BLaER1 treated with 17β-estradiol and CSF1 and Interleukin-3, amounts not matched to agents 10 nM and 100 nM (cell line): ENCODE data around the gene FAM156A.
"Not testable (repeated sequence)": the region's sequence is repeated elsewhere in the genome, so short reads cannot be mapped to it uniquely, and the experiment has no call there.

Experiments
- H3K27ac ChIP-seq, 11 experiments: shearing (Covaris generic); formaldehyde crosslinking; 2 replicates each; pipeline ENCODE4 v1.8.1; 2022
- H3K27me3 ChIP-seq, 11 experiments: shearing (Covaris generic); formaldehyde crosslinking; 2 replicates each; pipeline ENCODE4 v1.8.1; 2022
- H3K36me3 ChIP-seq, 11 experiments: shearing (Covaris generic); formaldehyde crosslinking; 2 replicates each; pipeline ENCODE4 v1.8.1; 2022
- H3K4me1 ChIP-seq, 10 experiments: shearing (Covaris generic); formaldehyde crosslinking; 2 replicates each; pipeline ENCODE4 v1.8.1; 2022
- H3K4me2 ChIP-seq, 11 experiments: shearing (Covaris generic); formaldehyde crosslinking; 2 replicates each; pipeline ENCODE4 v1.8.1; 2022
- H3K4me3 ChIP-seq, 10 experiments: shearing (Covaris generic); formaldehyde crosslinking; 2 replicates each; pipeline ENCODE4 v1.8.1; 2022
- H3K9ac ChIP-seq, 11 experiments: shearing (Covaris generic); formaldehyde crosslinking; 2 replicates each; pipeline ENCODE4 v1.8.1; 2022
- H3K9me3 ChIP-seq, 11 experiments: shearing (Covaris generic); formaldehyde crosslinking; replicated peaks in 1 of 11; 2 replicates each; pipeline ENCODE4 v1.8.1; 2022
- H4K20me1 ChIP-seq, 11 experiments: shearing (Covaris generic); formaldehyde crosslinking; 2 replicates each; pipeline ENCODE4 v1.8.1; 2022
- Cebpa-rat ChIP-seq, 11 experiments: shearing (Covaris generic); IDR thresholded peaks; 2 replicates each; pipeline ENCODE4 v1.8.1; 2022

The FAM156A gene

DNA sequence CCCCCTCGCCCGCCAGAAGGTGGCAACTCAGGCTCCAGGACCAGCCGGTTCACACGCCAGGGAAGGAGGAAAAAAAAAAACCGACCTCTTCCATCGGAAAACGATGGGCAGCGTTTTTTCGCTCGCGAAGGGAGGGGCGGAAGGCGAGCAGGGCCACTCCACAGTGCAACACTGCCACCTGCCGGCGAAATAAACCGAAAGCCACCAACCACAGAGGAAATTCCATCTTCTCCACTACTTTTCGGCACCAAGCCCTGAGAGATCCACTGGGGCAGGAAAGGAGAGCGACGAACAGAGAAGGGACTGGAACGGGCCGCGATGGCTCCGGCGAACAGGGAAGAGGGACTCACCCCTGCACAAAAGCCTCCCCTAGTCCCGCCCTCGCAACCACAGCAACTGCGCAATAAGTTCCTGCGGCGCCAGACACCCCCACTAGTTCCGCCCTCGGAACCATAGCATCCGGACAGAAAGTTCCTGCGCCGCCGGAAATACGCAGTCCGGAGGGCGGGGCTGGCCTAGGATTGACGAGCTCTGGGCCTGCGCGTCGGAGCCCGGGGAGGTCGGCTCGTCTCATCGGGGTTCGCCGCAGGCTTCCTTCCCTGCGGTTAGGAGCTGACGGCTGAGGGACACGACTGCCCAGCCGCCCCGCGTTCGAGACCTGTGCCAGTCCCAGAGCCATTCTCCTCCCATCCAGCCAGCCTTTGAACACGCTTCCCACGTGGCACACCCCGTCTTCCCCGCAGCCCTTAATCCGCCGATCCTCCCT, 23.4 kb downstream of the FAM156A start:
- peaks cover 0 to 13% (median 8%) of the 10 kb centered on the region in 10 experiments; a peak in 14 of 20 replicates for H3K4me1 ChIP-seq
- peaks cover 4 to 29% (median 20%) of the 10 kb centered on the region in 11 experiments; a peak in 20 of 22 replicates for H3K27me3 ChIP-seq
- H4K20me1 ChIP-seq, result peaks cover 0 to 8% (median 0%) of the 10 kb centered on the region in 11 experiments; a peak in 2 of 22 replicates
- H3K36me3 ChIP-seq, result no peaks in the 10 kb centered on the region
- peak overlapping the region; percentile 82 to 94 (median 89) for H3K9ac ChIP-seq
- H3K4me2 ChIP-seq, result peak overlapping the region; percentile 88 to 100 (median 94)
- peak overlapping the region; percentile 87 to 98 (median 93) for H3K27ac ChIP-seq
- peak overlapping the region; percentile 63 to 75 (median 66) for H3K4me3 ChIP-seq
- peak in 7 of 11 experiments; percentile 10 to 76 (median 52); a peak in 9 of 22 replicates for TF ChIP-seq Cebpa-rat (IDR thresholded peaks at IDR 0.05)
- H3K9me3 ChIP-seq, result peaks cover 0 to 5% (median 0%) of the 10 kb centered on the region in 11 experiments; a peak in 1 of 22 replicates

- H3K4me1 ChIP-seq, result peaks cover 0 to 13% (median 8%) of the 10 kb centered on the region in 10 experiments; a peak in 14 of 20 replicates
- peak overlapping the region; percentile 86 to 97 (median 93) for H3K4me2 ChIP-seq
- H3K36me3 ChIP-seq, result no peaks in the 10 kb centered on the region
- peaks cover 0 to 5% (median 0%) of the 10 kb centered on the region in 11 experiments; a peak in 1 of 22 replicates for H3K9me3 ChIP-seq
- H3K9ac ChIP-seq, result peak overlapping the region; percentile 82 to 94 (median 89)
- peaks cover 0 to 8% (median 0%) of the 10 kb centered on the region in 11 experiments; a peak in 2 of 22 replicates for H4K20me1 ChIP-seq
- peaks cover 8 to 34% (median 22%) of the 10 kb centered on the region in 11 experiments; a peak in 21 of 22 replicates for H3K27me3 ChIP-seq
- H3K27ac ChIP-seq, result peak overlapping the region; percentile 87 to 98 (median 93); a peak in 21 of 22 replicates
- TF ChIP-seq Cebpa-rat (IDR thresholded peaks at IDR 0.05), result no peak
- H3K4me3 ChIP-seq, result peak overlapping the region; percentile 63 to 75 (median 66)
Measured at GRCh38 chrX:52933976-52934703, 24.2 kb downstream of the FAM156A start.

DNA sequence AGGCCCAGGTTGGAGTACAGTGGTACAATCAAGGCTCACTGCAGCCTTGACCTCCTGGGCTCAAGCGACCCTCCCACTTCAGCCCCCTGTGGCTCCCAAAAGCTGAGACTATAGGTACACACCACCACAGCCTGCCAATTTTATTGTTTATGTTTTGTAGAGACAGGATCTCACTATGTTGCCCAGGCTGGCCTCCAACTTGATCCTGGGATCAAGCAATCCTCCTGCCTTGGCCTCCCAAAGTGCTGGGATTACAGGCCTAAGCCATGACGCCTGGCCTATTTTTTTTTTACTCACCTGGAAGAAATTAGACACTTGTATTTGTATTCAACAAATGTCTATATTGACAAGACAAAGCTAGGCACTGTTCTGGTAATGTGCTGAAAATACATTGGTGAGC, 25.1 kb downstream of the FAM156A start:
- TF ChIP-seq Cebpa-rat (IDR thresholded peaks at IDR 0.05), result no peak
- H3K27me3 ChIP-seq, result peaks cover 17 to 44% (median 31%) of the 10 kb centered on the region in 11 experiments
- peaks cover 3 to 14% (median 8%) of the 10 kb centered on the region in 10 experiments; a peak in 18 of 20 replicates for H3K4me1 ChIP-seq
- H3K9ac ChIP-seq, result no peak overlapping the region
- H4K20me1 ChIP-seq, result peaks cover 0 to 8% (median 0%) of the 10 kb centered on the region in 11 experiments; a peak in 2 of 22 replicates
- peaks cover 0 to 5% (median 0%) of the 10 kb centered on the region in 11 experiments; a peak in 1 of 22 replicates for H3K9me3 ChIP-seq
- H3K4me2 ChIP-seq, result no peak overlapping the region
- no peak overlapping the region for H3K27ac ChIP-seq
- H3K4me3 ChIP-seq, result no peak overlapping the region
- no peaks in the 10 kb centered on the region for H3K36me3 ChIP-seq

GRCh38 chrX:52930214-52930613, 28.1 kb downstream of the FAM156A start:
- not testable (repeated sequence) for H3K36me3 ChIP-seq, H3K27ac ChIP-seq, H3K9me3 ChIP-seq, H4K20me1 ChIP-seq, H3K4me3 ChIP-seq, H3K9ac ChIP-seq, H3K4me2 ChIP-seq
- peaks cover 14 to 22% (median 19%) of the 10 kb centered on the region in 10 experiments; a peak in 19 of 20 replicates for H3K4me1 ChIP-seq
- peaks cover 46 to 73% (median 60%) of the 10 kb centered on the region in 11 experiments for H3K27me3 ChIP-seq

DNA sequence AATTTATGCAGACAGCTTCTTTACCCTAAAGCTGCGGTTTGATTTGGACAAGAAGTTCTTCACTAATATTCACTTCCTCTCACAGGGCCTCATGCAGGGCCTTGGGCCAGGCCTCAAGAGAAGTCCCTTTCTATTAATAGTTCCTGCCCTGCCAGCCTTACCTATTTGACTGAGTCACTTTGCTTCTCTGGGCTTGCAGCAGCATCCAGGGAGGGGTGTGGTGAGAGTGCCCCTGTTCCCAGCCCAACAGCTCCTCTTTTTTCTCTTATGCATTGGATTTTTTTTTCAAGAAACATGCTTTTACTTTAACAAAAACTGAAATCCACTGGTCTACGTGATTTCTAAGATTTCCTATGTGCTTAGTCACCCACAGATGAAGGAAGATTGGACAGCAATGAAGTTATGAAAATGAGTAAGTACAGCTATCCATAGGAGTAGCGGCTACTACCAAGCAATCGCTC, 34.5 kb downstream of the FAM156A start:
- H3K9me3 ChIP-seq, result no peaks in the 10 kb centered on the region
- no peaks in the 10 kb centered on the region for H3K36me3 ChIP-seq
- H3K4me3 ChIP-seq, result peak overlapping the region in 1 of 10 experiments; percentile 18; a peak in 1 of 20 replicates
- peaks cover 58 to 78% (median 73%) of the 10 kb centered on the region in 11 experiments for H3K27me3 ChIP-seq
- peak overlapping the region in 3 of 11 experiments; percentile 2 to 18 (median 15); a peak in 2 of 22 replicates for H3K27ac ChIP-seq
- H3K4me2 ChIP-seq, result peak overlapping the region; percentile 9 to 79 (median 48); a peak in 20 of 22 replicates
- peaks cover 0 to 21% (median 7%) of the 10 kb centered on the region in 11 experiments; a peak in 13 of 22 replicates for H4K20me1 ChIP-seq
- peaks cover 31 to 55% (median 40%) of the 10 kb centered on the region in 10 experiments for H3K4me1 ChIP-seq
- peak overlapping the region in 5 of 11 experiments; percentile 2 to 42 (median 39); a peak in 5 of 22 replicates for H3K9ac ChIP-seq
- TF ChIP-seq Cebpa-rat (IDR thresholded peaks at IDR 0.05), result no peak

DNA sequence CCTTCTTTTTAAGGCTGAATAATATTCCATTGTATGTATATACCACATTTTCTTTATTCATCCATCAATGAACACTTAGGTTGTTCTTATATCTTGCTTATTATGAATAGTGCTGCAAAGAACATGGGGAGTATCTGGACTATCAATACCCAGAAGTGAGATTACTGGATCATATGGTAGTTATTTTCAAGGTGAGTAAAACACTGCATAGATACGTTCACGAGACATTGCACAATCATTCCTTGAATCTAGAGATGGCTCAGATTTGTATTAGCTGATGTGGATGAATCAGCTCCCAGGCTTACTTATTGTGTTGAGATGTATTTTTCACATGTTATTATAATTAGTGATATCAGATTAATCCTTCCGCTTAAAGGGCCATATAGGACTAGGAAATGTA, 43.6 kb downstream of the FAM156A start:
- not testable (repeated sequence) for H3K27me3 ChIP-seq, H3K4me1 ChIP-seq, H3K36me3 ChIP-seq, H3K27ac ChIP-seq, H3K4me3 ChIP-seq, H3K4me2 ChIP-seq, H3K9me3 ChIP-seq, H4K20me1 ChIP-seq, H3K9ac ChIP-seq

GRCh38 chrX:52913681-52914080, 44.6 kb downstream of the FAM156A start:
- H4K20me1 ChIP-seq, H3K4me3 ChIP-seq, H3K4me1 ChIP-seq, H3K9ac ChIP-seq, H3K9me3 ChIP-seq, H3K27ac ChIP-seq, H3K4me2 ChIP-seq, H3K27me3 ChIP-seq, H3K36me3 ChIP-seq: not testable (repeated sequence)

DNA sequence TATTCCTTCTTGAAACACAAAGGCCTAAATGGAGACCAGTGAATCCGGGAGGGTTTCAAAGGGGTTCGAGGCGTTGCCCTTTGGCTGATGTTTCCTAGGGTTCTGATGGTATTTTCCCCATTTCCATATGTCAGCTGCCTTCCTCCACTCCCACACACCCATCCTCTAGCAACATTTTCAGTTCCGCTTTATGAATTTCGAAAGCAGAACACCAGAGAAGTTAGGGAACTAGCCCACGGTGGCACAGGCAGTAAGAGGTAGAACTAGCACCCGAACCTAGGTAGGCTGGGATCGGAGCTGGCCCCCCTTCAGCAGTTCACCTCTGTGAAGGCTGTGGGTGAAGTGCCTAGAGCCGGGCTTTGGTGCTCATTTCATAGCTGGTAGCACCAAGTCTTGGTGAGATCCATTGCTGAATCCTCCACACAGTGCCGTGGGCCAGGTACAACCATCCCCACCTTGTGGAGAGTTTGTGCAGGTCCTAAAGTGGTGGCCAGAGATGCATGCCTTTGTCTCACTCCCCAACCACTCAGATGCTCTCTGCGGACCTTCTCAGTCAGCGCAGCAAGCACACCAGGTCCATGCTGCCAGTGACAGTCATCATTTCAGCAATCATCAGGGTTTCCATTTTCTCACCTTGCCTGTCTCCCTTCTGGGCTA, 48.9 kb downstream of the FAM156A start:
- H3K4me3 ChIP-seq, H3K27me3 ChIP-seq, H3K36me3 ChIP-seq, H4K20me1 ChIP-seq, H3K4me2 ChIP-seq, H3K9ac ChIP-seq, H3K9me3 ChIP-seq, H3K4me1 ChIP-seq, H3K27ac ChIP-seq: not testable (repeated sequence)

GRCh38 chrX:52907900-52908299, 50.4 kb downstream of the FAM156A start:
- not testable (repeated sequence) for H3K4me2 ChIP-seq, H3K27ac ChIP-seq, H3K9ac ChIP-seq, H3K36me3 ChIP-seq, H3K4me1 ChIP-seq, H3K9me3 ChIP-seq, H3K27me3 ChIP-seq, H4K20me1 ChIP-seq, H3K4me3 ChIP-seq

DNA sequence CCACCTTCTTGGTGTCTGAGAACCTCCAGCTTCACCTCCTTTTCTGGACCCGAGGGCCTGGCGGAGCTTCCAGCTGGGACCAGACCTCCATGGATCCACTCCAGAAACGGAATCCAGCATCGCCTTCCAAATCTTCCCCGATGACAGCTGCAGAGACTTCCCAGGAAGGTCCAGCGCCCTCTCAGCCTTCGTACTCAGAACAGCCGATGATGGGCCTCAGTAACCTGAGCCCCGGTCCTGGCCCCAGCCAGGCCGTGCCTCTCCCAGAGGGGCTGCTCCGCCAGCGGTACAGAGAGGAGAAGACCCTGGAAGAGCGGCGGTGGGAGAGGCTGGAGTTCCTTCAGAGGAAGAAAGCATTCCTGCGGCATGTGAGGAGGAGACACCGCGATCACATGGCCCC, 51.2 kb downstream of the FAM156A start:
- H3K27me3 ChIP-seq, H4K20me1 ChIP-seq, H3K9me3 ChIP-seq, H3K36me3 ChIP-seq, H3K4me3 ChIP-seq, H3K27ac ChIP-seq, H3K9ac ChIP-seq, H3K4me2 ChIP-seq, H3K4me1 ChIP-seq: not testable (repeated sequence)

DNA sequence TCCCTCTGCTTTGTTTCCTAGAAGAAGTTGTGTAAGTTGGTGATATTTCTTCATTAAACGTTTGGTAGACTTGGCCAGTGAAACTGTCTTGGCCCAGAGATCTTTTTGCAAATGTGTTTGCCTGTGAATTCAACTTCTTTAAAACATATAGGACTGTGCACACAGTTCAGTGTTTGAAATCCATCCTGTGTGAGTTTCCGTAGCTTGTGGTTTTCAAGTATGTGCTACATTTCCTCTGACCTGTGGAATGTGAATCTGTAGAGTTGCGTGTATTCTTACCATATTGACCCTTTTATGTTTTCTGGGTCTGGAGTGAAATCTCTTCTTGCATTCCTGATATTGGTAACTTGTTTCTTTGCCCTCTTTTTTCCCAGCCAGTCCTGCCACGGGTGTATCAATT, 52.2 kb downstream of the FAM156A start:
- H3K27me3 ChIP-seq, H3K27ac ChIP-seq, H3K4me2 ChIP-seq, H3K4me3 ChIP-seq, H3K4me1 ChIP-seq, H4K20me1 ChIP-seq, H3K36me3 ChIP-seq, H3K9ac ChIP-seq, H3K9me3 ChIP-seq: not testable (repeated sequence)

GRCh38 chrX:52905531-52905930, 52.8 kb downstream of the FAM156A start:
- not testable (repeated sequence) for H3K36me3 ChIP-seq, H3K27ac ChIP-seq, H3K27me3 ChIP-seq, H4K20me1 ChIP-seq, H3K9me3 ChIP-seq, H3K4me2 ChIP-seq, H3K4me3 ChIP-seq, H3K4me1 ChIP-seq, H3K9ac ChIP-seq
